NCI-H1417 (cell line): ENCODE measurements around the gene FRMPD2.
"Not testable (repeated sequence)": the region's sequence is repeated elsewhere in the genome, so short reads cannot be mapped to it uniquely, and the experiment has no call there.

ENCODE experiments used
- DNase-seq, 3 experiments: peaks; one replicate each; lab custom pipeline; 2025; lab: John Stamatoyannopoulos, UW

The FRMPD2 gene

DNA sequence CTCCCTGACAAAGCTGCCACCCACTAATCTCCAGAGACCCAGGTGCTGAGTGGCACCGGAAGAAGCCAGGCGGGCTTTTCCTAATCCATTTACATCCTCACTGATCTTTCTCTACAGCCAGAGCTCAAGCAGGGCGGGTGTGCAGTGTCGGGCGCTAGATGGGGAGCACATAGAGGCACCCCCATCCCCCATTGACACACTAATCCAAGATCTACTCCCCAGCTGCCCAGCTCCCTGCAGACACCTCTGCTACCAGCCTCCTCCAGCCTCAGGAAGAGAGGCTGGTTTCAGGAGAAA, 22.2 kb downstream of the FRMPD2 start:
- DNase-seq, result no peak

DNA sequence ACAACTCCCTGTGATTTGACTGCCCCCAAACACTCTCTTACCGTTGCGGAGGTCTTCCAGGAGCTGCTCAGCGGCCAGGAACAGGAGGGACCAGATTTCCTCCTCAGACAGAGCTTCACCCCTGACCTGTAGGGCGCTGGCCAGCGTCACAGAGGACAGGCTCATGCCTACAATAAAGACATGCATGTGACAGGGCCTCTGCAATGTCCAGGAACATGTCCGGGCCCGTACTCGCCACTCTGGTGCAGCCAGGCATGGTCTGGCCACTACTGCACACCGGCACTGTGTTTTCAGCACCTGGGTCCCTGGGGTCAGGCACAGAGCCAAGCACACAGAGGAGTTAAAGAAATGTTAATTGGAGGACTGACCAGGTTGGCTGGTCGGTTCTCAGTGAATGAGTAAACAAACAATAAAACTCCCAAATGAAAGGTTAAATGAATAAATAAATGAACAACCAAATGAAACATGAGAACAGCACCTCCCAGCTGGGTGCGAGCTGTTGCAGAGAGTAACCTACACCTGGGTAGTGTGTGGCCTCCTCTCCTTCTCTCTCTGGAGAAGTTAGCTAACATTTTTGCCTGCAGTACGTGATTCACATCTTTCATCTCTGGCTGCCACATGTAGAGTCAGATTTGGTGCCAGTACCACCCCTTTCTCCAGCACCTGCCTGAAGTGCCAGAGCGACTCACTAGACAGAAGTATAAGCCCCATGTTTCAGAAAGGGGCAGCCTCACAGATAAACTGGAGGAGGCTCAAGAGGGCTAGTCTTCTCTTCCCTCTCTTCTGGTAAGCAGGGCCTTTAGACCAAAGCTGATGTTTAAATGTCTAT, 22.8 kb downstream of the FRMPD2 start:
- DNase-seq, result peak; percentile 2 to 86 (median 65)

DNA sequence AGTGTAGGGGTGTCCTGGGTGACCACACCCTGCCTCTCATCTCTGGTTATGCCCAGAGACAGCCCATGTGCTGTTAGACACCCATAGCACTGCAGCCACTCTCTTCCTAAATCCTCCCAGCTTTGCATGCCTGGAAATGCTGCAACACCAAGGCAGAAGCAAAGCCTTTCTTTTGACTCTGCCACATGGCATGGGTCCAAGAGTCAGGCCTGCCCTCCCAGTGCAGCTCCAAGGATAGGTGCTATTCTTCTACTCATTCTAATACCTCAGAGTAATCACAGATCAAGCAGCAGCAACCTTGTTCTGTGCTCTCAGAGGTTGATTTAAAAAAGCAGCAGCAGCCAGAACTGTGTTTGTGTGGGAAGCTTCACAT, 23.4 kb downstream of the FRMPD2 start:
- DNase-seq, result peak in 1 of 3 experiments; percentile 74

DNA sequence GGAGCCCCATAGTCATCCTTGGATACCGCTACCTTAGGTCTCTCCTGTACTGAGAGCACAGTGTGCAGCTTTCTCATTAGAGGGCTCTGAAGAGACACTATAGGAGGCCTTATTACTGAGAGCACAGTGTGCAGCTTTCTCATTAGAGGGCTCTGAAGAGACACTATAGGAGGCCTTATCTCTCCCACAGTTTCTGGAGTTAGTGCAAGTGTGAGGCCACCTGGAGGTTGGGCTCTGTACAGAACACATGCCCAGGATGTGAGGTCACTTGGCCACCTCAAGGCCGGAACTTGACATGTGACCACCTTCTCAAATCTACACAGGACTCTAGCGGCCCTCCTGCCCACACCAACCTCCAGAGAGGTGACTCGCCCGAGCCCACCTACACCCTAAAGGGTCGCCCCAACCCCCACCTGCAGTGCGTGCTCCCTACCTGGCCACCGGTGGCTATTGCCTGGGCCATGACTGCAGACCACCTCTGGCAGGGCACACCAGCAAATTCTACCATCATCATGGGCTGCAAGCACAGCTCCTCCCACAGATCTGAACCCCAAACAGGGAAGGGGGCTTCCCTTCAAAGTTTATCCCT, 24.6 kb downstream of the FRMPD2 start:
- DNase-seq, result no peak

DNA sequence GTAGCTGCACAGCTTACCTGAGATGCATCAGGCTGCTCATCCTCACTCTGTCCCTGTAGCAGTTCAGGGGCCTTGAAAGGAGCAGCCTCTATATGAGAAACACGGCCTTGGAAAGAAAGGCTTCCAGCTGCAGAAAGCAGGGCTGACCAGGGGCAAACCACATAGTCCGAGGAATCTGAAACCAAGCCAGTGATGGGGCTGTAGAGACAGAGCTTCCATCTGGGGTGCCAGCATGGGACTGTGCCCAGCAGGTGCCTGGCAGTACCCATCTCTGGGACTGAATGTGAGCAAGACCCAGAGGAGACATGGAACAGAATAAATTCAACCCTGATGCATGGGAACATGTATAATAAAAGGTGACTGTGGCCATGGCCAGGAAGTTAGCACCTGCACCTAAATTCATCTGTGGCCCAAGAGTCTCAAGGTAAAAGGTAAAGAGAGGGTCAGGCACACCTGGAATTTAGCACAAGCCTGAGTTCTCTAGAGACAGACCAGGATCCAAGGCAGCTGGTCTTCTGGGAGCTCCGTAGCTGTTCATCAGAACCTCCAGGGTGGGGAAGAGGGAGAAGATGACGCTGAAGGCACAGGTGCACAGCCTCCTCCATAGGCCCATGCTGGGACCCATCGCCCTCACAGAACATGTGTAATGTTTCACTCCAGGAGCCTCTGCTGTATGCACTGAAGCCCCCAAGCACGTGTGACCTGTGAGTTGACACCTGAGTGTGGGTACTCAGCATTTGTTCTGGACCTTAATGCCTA, 25.3 kb downstream of the FRMPD2 start:
- DNase-seq, result no peak

DNA sequence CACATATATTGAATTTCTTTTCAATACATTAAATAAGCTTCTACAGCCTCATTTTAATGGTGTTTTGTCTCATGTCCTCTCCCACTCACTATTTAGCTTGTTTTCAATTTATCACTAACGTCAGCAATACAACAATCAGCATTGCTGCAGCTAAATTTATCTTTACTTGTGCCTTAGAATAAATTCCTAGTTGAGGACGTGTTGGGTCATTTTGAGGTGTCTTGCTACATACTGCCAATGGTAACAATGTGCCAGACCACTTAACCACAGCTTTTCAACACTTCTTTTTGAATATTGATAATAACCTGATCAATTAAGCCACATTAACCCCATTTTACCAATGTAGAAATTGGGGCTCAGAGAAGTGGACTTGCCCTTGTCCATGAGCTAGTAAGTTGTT, 26.0 kb downstream of the FRMPD2 start:
- no peak for DNase-seq

DNA sequence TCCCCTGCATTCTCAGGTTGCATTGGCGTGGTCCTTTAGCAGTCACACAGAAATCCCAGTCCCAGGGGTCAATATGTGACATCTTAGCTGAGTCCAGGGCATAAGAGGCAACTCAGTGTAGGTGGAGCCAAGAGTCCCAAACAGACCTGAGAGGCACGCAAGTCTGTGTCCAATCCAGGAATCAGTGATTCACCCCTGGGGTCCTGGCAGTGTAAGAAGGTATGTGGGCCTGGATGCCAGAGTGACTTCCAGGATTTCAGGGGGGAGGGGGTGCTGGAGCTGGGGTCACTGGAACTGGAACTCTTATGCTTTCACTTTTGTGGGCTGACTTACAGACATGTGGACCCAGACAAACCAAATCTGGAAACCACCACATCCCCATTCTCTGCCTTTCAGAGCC, 26.8 kb downstream of the FRMPD2 start:
- no peak for DNase-seq

DNA sequence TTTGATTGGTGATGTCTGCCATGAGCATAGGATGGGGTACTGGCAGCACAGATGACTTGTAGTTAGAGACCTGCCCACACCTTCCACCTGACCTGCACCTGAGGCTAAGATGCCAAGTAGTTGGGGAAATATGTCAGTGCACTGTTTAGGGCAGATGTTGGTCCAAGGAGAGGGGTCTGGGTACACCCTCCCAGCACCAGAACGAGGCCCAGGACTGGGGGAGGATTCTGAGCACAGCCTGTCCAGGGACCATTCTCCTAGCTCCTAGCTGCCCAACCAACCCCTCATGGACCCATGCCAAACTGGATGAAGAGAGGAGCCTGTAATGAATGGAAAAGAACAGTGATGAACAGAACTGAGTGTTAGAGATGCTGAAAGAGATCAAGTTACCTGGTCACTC, 28.0 kb downstream of the FRMPD2 start:
- no peak for DNase-seq

DNA sequence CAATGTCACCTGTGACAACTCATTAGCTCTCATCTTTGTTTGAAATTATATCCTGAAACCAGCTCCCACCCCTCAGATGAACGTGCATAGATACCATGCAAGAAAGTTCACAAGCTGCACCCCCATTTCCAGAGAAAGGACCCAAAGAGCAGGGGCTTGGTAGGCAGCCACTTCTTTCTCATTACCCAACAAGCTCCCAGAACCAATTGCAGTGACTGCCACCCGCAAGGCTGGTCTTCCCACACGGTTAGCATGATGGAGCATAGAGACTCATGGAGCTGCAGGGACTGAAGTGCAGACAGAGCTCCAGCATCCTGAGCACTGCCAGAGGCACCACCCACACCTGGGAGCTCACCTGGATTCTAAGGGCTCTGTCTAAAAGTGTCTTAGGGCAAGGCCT, 28.5 kb downstream of the FRMPD2 start:
- no peak for DNase-seq

DNA sequence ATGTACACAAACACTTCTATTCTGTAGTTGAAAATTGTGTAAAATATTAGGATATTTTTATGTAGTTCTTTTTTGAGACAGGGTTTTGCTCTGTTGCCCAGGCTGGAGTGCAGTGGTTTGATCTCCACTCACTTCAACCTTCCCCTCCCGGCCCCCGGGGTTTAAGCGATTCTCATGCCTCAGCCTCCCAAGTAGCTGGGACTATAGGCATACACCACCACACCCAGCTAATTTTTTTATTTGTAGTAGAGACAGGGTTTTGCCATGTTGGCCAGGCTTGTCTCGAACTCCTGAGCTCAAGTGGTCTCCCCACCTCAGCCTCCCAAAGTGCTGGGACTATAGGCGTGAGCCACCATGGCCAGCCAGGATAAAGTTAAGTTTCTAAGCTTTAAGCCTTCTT, 30.6 kb downstream of the FRMPD2 start:
- not testable (repeated sequence) for DNase-seq

DNA sequence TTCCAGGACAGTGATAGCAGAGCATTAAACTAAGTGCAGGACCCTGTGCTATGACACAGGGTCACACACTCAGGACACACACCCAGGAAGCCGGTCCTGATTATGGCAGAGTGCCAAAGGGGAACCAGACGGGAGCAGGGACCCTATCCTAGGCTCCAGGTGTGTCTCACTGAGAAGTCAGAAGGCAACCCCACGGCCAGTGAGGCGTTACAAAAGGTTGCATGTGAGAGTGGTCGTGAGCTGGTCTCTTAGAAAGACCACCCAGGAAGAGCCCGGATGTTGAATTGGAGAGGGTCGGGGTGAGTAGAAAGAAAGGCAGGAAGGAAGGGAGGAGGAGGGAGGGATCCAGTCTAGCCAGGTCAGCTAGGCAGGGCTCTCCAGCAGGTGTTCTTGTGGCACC, 31.0 kb downstream of the FRMPD2 start:
- DNase-seq, result peak in 2 of 3 experiments; percentile 26 to 29

DNA sequence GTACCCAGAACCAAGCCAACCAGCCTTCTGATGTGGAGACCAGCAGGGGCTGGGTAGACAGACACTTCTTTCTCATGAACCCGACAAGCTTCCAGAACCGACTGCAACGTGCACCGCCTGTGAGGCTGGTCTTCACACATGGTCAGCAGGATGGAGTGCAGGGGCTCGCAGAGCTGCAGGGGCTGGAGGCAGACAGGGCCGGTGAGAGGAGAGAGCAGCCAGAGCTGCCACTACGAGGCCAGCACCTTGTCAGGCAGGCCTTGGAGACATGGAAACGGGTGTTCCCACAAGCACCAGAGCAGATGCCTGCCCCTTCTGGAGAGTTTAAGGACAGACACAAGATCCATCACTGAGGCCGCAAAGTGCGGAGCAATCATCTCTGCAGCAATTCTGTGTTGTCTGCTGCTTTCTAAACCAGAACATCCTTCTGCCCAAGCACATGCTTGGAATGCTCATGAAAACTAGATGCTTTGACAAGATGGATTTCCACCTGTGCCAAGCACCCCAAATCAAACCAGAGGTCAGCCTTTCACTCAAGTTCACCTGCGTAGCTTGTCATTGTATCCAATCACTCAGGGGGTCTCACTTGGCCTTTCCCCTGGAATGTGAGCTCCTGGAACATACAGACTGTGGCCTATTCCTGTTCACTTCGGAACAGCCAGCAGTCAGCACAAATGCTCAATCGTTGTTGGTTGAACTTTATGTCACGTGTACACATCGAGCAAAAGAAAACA, 32.2 kb downstream of the FRMPD2 start:
- no peak for DNase-seq

DNA sequence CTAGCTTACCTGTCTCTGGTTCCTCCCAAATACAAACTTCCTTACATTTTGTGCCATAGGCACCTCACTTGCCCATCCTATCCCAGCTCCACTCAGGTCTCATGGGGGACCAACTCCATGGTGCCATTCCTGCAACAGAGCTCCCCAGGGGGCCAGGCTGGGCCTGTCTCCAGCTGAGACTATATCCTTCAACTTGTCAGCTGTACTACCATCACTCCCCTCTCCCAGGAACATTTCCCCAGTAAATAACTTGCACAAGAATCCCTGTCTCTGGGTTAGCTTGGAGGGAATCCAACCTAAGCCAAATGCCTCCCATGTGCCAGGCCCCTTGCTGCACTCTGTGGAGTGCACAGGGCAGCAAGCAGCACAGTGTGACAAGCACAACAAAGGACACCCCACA, 33.2 kb downstream of the FRMPD2 start:
- no peak for DNase-seq

DNA sequence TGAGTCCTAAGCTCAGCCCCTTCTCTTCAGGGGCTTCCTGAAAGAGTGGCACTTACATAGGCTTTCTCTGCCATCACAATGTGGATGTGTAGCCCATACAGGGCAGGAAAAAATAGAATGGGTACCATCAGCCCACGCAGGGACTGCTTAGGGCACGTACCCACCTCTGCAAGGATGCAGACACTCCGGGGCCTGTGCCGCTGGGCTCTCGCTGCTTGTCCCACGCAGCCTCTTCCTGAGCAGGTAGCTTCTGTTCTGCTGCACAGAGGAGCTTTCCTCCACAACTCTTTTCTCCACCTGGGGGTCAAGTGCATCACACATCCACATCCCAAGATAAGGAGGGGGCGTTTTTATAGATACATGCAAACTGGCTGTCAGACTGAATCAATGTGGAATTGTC, 34.3 kb downstream of the FRMPD2 start:
- DNase-seq, result no peak

DNA sequence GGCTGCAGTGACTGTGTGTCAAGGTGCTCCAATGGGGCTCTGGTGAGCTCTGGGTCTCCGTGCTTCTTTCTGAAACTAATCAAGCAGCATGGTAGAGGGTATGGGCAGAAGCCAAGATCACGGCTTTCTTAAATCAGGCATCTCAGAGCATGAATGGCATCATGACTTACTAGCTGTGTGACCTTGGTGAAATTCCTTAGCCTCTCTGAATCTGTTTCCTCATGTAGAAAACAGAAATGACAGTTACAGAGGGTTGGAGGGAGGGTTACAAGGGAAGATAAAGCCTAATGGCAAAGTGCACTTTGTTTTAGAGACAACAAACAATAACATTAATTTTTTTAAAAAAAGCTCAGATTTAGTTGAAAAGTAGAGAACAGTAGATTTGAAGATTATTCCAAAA, 34.9 kb downstream of the FRMPD2 start:
- DNase-seq, result no peak

DNA sequence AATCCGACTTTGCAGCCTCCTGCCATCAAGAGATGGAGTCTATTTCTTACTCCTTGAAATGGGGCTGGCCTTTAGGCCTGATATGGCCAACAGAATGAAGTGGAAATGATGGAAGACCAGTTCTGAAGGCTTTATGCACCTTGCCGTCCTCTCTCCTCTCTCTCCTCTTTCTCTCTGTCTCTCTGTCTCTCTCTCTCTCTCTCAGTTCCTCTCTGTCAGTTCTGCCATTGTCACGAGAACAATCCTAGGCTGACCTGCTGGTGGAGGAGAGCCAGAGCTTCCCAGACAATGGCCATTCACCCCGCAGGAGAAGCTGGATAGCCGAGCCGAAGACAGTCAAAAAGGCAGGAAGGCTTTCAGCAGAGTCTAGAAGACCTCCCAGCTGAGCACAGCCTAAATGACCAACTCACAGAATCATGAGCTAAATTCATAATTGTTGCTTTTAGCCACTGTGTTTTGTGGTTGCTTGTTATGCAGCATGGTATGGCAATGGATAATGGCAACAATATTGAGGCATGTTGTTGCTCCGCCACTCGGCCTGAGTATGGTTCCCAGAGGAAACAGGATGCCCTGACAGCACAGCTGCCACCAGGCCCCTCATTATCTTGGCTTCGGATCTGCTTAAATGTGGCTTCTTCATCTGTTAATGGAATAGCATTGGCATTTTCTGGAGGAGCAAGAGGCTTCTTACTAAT, 35.5 kb downstream of the FRMPD2 start:
- no peak for DNase-seq

DNA sequence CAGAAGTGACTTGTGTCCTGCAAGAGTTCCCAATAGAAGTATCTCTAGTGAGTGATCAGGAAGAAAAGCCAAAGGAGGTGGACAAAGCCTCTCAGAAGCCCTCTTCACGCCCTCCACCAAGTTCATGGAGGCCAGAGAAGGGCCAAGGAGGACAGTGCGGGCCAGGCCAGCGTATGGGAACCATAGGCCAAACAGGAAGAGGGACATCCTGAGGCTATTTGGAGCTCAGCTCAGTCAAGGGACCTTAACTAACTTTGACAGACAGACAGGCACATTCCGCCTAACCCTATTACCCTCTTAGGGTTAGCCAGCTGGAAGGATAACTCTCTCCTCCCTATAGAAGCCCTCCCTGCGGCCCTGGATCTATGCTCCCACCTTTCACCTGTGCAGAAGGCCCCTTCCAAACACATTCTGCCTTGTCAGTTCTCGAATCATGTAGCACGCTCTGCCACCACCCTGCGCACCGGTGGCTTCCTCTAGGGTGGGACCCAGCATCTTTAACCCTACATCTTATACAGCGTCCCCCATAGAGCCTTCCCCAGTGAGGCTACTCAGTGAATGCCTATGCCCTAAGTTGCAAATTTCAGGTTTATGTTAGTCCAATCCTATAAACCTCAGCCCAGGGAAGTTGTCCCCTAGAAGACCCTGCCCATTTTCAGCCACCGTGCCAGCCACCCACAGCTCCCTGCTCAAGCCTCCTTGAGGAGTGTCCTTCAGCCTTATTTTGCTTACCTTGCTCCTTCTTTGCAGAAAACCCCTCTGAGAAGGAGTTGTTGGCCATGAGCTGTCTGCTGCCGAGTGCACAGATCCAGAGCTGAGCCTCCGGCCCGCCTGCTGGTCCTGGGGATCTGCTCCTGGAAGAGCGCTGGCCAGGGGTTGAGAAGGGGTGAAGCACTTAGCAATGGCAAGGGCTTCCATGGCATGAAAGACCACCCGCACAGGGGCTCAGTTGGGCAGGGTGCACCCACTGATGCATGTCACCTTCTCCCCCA, 36.9 kb downstream of the FRMPD2 start:
- no peak for DNase-seq

DNA sequence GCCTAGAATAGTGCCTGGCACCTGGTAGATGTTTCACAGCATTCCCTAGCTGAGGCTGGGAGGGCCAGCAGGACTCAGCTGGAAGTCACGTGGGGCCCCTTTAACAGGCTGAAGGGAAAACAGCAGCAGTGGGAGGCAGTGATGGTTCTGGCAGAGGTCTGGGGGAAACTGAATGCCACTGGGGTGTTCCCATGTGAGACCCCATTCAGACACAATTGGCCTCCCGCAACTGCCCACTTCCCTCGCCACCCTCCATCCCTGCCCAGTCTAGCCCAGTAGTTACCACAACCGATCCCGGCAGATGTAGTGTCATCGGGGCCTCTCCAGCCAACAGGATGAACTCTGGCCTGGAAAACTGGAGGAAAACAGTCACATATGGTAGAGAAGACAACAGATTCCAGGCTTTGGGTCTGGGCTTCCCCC, 38.3 kb downstream of the FRMPD2 start:
- DNase-seq, result no peak

DNA sequence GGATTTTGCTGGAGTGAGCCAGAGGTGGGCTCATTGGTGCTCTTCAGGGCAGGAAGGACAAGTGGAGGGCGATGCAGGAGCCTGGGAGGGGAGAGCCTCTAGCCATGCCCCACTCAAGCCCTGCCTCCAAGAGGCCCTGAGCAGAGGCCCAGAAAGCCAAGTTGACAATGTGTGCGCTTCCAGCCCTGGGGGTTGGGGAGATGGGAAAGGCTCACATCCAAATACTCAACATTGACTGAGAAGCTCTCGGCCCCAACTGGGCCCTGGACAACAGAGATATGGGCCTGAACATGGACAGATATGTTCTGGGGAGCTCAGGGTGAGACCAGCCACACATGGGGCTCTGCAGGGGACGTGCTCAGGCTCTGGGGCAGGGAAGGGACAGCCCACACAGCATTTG, 39.0 kb downstream of the FRMPD2 start:
- DNase-seq, result no peak

DNA sequence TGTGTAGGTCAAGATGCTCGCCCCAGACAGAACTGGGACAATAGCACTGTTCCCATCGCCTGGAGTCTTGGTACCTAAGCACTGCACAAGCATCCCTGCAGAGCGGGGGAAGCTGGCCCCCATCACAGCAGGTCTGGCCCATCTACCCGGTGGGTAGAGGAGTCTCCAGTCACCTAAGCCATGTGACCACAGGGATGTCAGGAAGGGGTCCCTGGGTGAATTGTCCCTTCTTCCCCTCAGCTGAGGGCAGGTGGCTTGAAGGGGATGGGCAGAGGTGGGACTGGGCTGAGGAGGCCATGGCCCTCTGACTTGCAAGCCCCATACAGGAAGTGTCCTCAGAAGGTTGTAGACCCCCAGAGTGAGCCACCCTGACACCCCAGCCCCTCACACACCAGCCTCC, 39.7 kb downstream of the FRMPD2 start:
- no peak for DNase-seq

DNA sequence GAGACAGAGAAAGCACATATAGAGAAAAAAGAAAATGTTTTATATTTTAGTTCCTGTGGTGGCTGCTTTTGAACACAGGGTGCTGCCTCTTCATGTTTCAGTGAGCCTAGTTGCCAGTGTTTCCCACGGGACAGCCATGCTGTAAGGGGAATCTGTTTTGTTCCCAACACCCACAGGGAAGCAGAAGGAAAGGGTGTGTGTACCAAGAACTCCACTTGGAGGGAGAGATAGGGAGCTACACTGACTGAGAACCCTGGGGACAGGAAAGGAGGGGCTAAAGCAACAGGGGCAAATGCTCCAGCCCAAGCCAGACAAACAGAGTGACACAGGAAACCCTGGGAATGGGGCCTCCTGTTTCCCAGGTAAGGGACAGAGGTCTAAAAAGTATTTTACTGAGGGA, 40.2 kb downstream of the FRMPD2 start:
- no peak for DNase-seq
